CD4-positive, alpha-beta T cell (primary cell): ENCODE results near the gene KCNH1. TPM values are rescaled to one million over a fixed set of nuclear protein-coding genes. Genes with fewer than 3 reads are reported as not detected.

Experiments
- ATAC-seq: fragments of 200-7000 bp; cut with Tn5 transposase; one replicate; pipeline ENCODE4 v1.10.0; 2022; ENCODE audit warnings: mild to moderate bottlenecking; ENCODE audit not compliant: poor library complexity
- CTCF ChIA-PET: fragments of 350-600 bp; sonication (Branson Sonifier 250); formaldehyde crosslinking; loops from one replicate; lab custom pipeline; 2021; ENCODE audit warnings: antibody characterized with exemption, inconsistent platforms; lab: Charles Lee
- POLR2A ChIA-PET: fragments of 350-600 bp; sonication (Branson Sonifier 250); formaldehyde crosslinking; loops from one replicate; lab custom pipeline; 2021; ENCODE audit warnings: antibody characterized with exemption, inconsistent platforms; lab: Charles Lee
- DNase-seq, 14 experiments: peaks; one replicate each; pipeline ENCODE4 v3.0.0-alpha.2; 2013 to 2020; ENCODE audit warnings: mixed read lengths in 2 of 14
- H3K27ac ChIP-seq, 2 donors: one replicate each; pipeline versions ENCODE4 v1.5.1 to v1.7.0; 2013; ENCODE audit warnings: low read length in 2 of 2, low read depth in 1 of 2, mild to moderate bottlenecking in 1 of 2
- H3K27me3 ChIP-seq, 2 experiments: 1 replicate in 1 of 2; 2 replicates in 1 of 2; pipeline versions ENCODE4 v1.6.1 to v1.7.0; 2013; ENCODE audit warnings: low read length in 2 of 2, control low read depth in 1 of 2, mild to moderate bottlenecking in 1 of 2, moderate library complexity in 1 of 2; ENCODE audit not compliant: insufficient read depth in 2 of 2, control insufficient read depth in 1 of 2
- H3K36me3 ChIP-seq: one replicate; pipeline ENCODE4 v1.6.1; 2013; ENCODE audit warnings: low read length, control low read depth; ENCODE audit not compliant: insufficient read depth
- H3K4me1 ChIP-seq: one replicate; pipeline ENCODE4 v1.6.1; 2013; ENCODE audit warnings: low read length, control low read depth; ENCODE audit not compliant: insufficient read depth
- H3K4me3 ChIP-seq: one replicate; pipeline ENCODE4 v1.5.1; 2013; ENCODE audit warnings: mild to moderate bottlenecking, low read length, moderate library complexity
- H3K9me3 ChIP-seq, 2 experiments: 1 replicate in 1 of 2; 2 replicates in 1 of 2; pipeline versions ENCODE4 v1.6.1 to v1.7.0; 2013; ENCODE audit warnings: low read length in 2 of 2, mild to moderate bottlenecking in 2 of 2, control low read depth in 1 of 2, moderate library complexity in 1 of 2; ENCODE audit not compliant: control insufficient read depth in 1 of 2, insufficient read depth in 1 of 2
- H3K27ac Mint-ChIP-seq: one replicate; pipeline ENCODE4 v1.8.0; 2020; ENCODE audit warnings: mixed read lengths
- H3K27me3 Mint-ChIP-seq: one replicate; pipeline ENCODE4 v1.8.0; 2021; ENCODE audit warnings: mixed read lengths
- H3K36me3 Mint-ChIP-seq: one replicate; pipeline ENCODE4 v1.8.0; 2021; ENCODE audit warnings: low read depth, mixed read lengths
- H3K4me1 Mint-ChIP-seq: one replicate; pipeline ENCODE4 v1.8.0; 2021; ENCODE audit warnings: low read depth, mixed read lengths
- H3K4me3 Mint-ChIP-seq: one replicate; pipeline ENCODE4 v1.8.0; 2020; ENCODE audit warnings: mild to moderate bottlenecking, mixed read lengths
- H3K9me3 Mint-ChIP-seq: one replicate; pipeline ENCODE4 v1.8.0; 2020; ENCODE audit warnings: mixed read lengths
- CTCF ChIP-seq: fragments of 200-600 bp; IDR thresholded peaks from one replicate; pipeline ENCODE4 v1.8.0; 2022; ENCODE audit warnings: antibody characterized with exemption, mild to moderate bottlenecking
- intact Hi-C, 2 experiments: fragments of 100-400 bp; cut with DNase I in 1 of 2; cut with micrococcal nuclease in 1 of 2; formaldehyde crosslinking; loops; one replicate each; pipeline versions ENCODE4 v1.15.1 to v1.9.0; 2023 to 2025; cut with DNase I, micrococcal nuclease
- total RNA-seq, 174 experiments: library from RNA in 2 of 174; stranded (reverse) in 2 of 174; gene quantifications; one replicate each; pipeline ENCODE4 v1.2.3 and lab custom pipeline; 2021 to 2026

Gene KCNH1
- total RNA-seq, 2 experiments from 2014 or later, result not detected

GRCh38 chr1:211148366-211148765, 14.4 kb upstream of the KCNH1 start:
- ChIA-PET POLR2A (no interaction called here), CTCF (no interaction called here)
- H3K4me1 ChIP-seq, result no peaks in the 10 kb centered on the region

GRCh38 chr1:211145944-211146343, 12.0 kb upstream of the KCNH1 start:
- Histone ChIP-seq H3K36me3 (no peaks in the 10 kb centered on the region), H3K27me3 (peaks cover 4 to 19% of the 10 kb centered on the region in 2 experiments), H3K27ac (no peak overlapping the region), H3K9me3 (no peaks in the 10 kb centered on the region), H3K4me3 (no peak overlapping the region), H3K4me1 (no peaks in the 10 kb centered on the region)
- DNase-seq (no peak), ATAC-seq (no peak)
- ChIA-PET CTCF (interaction anchor here (0.6 kb wide), 1 partner anchor 1202 kb away, joined by 4 read pairs; no protein-coding TSS in a partner anchor), POLR2A (no interaction called here)
- Mint-ChIP-seq H3K36me3 (no peaks in the 10 kb centered on the region), H3K9me3 (no peaks in the 10 kb centered on the region), H3K27ac (no peak overlapping the region), H3K4me3 (no peak overlapping the region), H3K4me1 (no peaks in the 10 kb centered on the region), H3K27me3 (peaks cover 46% of the 10 kb centered on the region)
- TF ChIP-seq CTCF, result no peak
- intact Hi-C loops, result no loop called here

More at GRCh38 chr1:211148366-211148765, 14.4 kb upstream of the KCNH1 start:
- no peak for ATAC-seq
- Histone ChIP-seq H3K4me3 (no peak overlapping the region), H3K9me3 (no peaks in the 10 kb centered on the region), H3K27ac (no peak overlapping the region), H3K27me3 (peaks cover 4 to 12% of the 10 kb centered on the region in 2 experiments), H3K36me3 (no peaks in the 10 kb centered on the region)
- DNase-seq, result no peak
- H3K4me1 Mint-ChIP-seq, result no peaks in the 10 kb centered on the region
- no peaks in the 10 kb centered on the region for H3K36me3 Mint-ChIP-seq
- H3K4me3 Mint-ChIP-seq, result no peak overlapping the region
- intact Hi-C loops, result no loop called here
- TF ChIP-seq CTCF, result no peak
- H3K27me3 Mint-ChIP-seq, result peaks cover 32% of the 10 kb centered on the region
- no peak overlapping the region for H3K27ac Mint-ChIP-seq
- no peaks in the 10 kb centered on the region for H3K9me3 Mint-ChIP-seq

GRCh38 chr1:211135342-211135950, 1.5 kb upstream of the KCNH1 start:
- Mint-ChIP-seq H3K9me3 (no peaks in the 10 kb centered on the region), H3K4me1 (peaks cover 9% of the 10 kb centered on the region), H3K27ac (no peak overlapping the region), H3K4me3 (peak overlapping the region; percentile 49), H3K36me3 (no peaks in the 10 kb centered on the region), H3K27me3 (peaks cover 83% of the 10 kb centered on the region)
- Histone ChIP-seq H3K4me3 (no peak overlapping the region), H3K9me3 (no peaks in the 10 kb centered on the region), H3K27ac (no peak overlapping the region), H3K36me3 (no peaks in the 10 kb centered on the region), H3K27me3 (peaks cover 26 to 66% of the 10 kb centered on the region in 2 experiments), H3K4me1 (peaks cover 18% of the 10 kb centered on the region)
- TF ChIP-seq CTCF, result peak; percentile 55
- POLR2A ChIA-PET, result interaction anchor here (1.3 kb wide), 1 partner anchor 123 kb away, joined by 4 read pairs; no protein-coding TSS in a partner anchor
- DNase-seq (peak in 3 of 14 experiments; percentile 38 to 49 (median 44)), ATAC-seq (peak; percentile 25)
- intact Hi-C loops, result loop anchor here (1.0 to 2.0 kb wide), 4 partner anchors 123 to 728 kb away; partner anchors contain the start of gene RCOR3 (in 2 of the 2)
- CTCF ChIA-PET, result interaction anchor here (0.7 to 2.8 kb wide), 5 partner anchors 19 to 732 kb away, joined by 3 to 13 read pairs (median 3); partner anchors contain the start of gene RCOR3
